Effector memory CD4-positive, alpha-beta T cell (primary cell): ENCODE measurements around the gene VAMP3.

Experiments
- DNase-seq, 3 donors: peaks; one replicate each; pipeline ENCODE4 v3.0.0-alpha.2; 2020
- H3K27ac ChIP-seq: 2 replicates; pipeline ENCODE4 v1.7.0; 2013; ENCODE audit warnings: mild to moderate bottlenecking, low read length, moderate library complexity; ENCODE audit not compliant: insufficient read depth, poor library complexity, severe bottlenecking
- H3K27me3 ChIP-seq: replicated peaks from 2 replicates; pipeline ENCODE4 v1.7.0; 2013; ENCODE audit warnings: mild to moderate bottlenecking, low read length; ENCODE audit not compliant: insufficient read depth, control insufficient read depth, poor library complexity, severe bottlenecking
- H3K36me3 ChIP-seq: 2 replicates; pipeline ENCODE4 v1.7.0; 2013; ENCODE audit warnings: mild to moderate bottlenecking, low read length, moderate library complexity; ENCODE audit not compliant: control insufficient read depth, insufficient read depth
- H3K4me1 ChIP-seq: 2 replicates; pipeline ENCODE4 v1.7.0; 2013; ENCODE audit warnings: low read length, mild to moderate bottlenecking; ENCODE audit not compliant: control insufficient read depth, insufficient read depth, poor library complexity, severe bottlenecking
- H3K4me3 ChIP-seq: 2 replicates; pipeline ENCODE4 v1.7.0; 2013; ENCODE audit warnings: low read length, low read depth, mild to moderate bottlenecking; ENCODE audit not compliant: insufficient read depth, poor library complexity, severe bottlenecking
- H3K9me3 ChIP-seq: 2 replicates; pipeline ENCODE4 v1.7.0; 2013; ENCODE audit warnings: mild to moderate bottlenecking, low read length, moderate library complexity; ENCODE audit not compliant: control insufficient read depth

Gene VAMP3

GRCh38 chr1:7761103-7761502, 10.0 kb upstream of the VAMP3 start:
- H3K27ac ChIP-seq: no peak overlapping the region
- H3K36me3 ChIP-seq: no peaks in the 10 kb centered on the region
- no peaks in the 10 kb centered on the region for H3K27me3 ChIP-seq
- no peaks in the 10 kb centered on the region for H3K4me1 ChIP-seq
- no peak overlapping the region for H3K4me3 ChIP-seq
- no peaks in the 10 kb centered on the region for H3K9me3 ChIP-seq
- no peak for DNase-seq

GRCh38 chr1:7767176-7767575, 3.9 kb upstream of the VAMP3 start:
- H3K27ac ChIP-seq: no peak overlapping the region
- H3K9me3 ChIP-seq: no peaks in the 10 kb centered on the region
- H3K36me3 ChIP-seq: no peaks in the 10 kb centered on the region
- no peaks in the 10 kb centered on the region for H3K27me3 ChIP-seq
- H3K4me3 ChIP-seq: no peak overlapping the region
- H3K4me1 ChIP-seq: peaks cover 11% of the 10 kb centered on the region
- DNase-seq: no peak

GRCh38 chr1:7768583-7768982, 2.5 kb upstream of the VAMP3 start:
- no peaks in the 10 kb centered on the region for H3K27me3 ChIP-seq
- no peak overlapping the region for H3K27ac ChIP-seq
- no peaks in the 10 kb centered on the region for H3K36me3 ChIP-seq
- H3K4me3 ChIP-seq: no peak overlapping the region
- H3K9me3 ChIP-seq: no peaks in the 10 kb centered on the region
- DNase-seq: no peak
- H3K4me1 ChIP-seq: peaks cover 14% of the 10 kb centered on the region

GRCh38 chr1:7769673-7770412, 1.3 kb upstream of the VAMP3 start:
- DNase-seq: no peak
- Histone ChIP-seq H3K27ac (no peak overlapping the region), H3K36me3 (peaks cover 4% of the 10 kb centered on the region), H3K27me3 (no peaks in the 10 kb centered on the region), H3K9me3 (no peaks in the 10 kb centered on the region), H3K4me3 (no peak overlapping the region), H3K4me1 (peaks cover 14% of the 10 kb centered on the region)

- no peak for DNase-seq
- H3K4me3 ChIP-seq: peak overlapping the region; percentile 85
- H3K27ac ChIP-seq: no peak overlapping the region
- H3K9me3 ChIP-seq: no peaks in the 10 kb centered on the region
- H3K27me3 ChIP-seq: no peaks in the 10 kb centered on the region
- peaks cover 4% of the 10 kb centered on the region for H3K36me3 ChIP-seq
- peaks cover 14% of the 10 kb centered on the region for H3K4me1 ChIP-seq
These were observed 463 bp upstream of the VAMP3 start for GRCh38 chr1:7770669-7770996.

GRCh38 chr1:7771823-7772299, 765 bp downstream of the VAMP3 start:
- no peak for DNase-seq
- Histone ChIP-seq H3K36me3 (peaks cover 4% of the 10 kb centered on the region), H3K4me1 (peaks cover 14% of the 10 kb centered on the region), H3K27me3 (no peaks in the 10 kb centered on the region), H3K4me3 (peak overlapping the region; percentile 85), H3K27ac (peak overlapping the region; percentile 72), H3K9me3 (no peaks in the 10 kb centered on the region)

- DNase-seq: no peak
- Histone ChIP-seq H3K27me3 (no peaks in the 10 kb centered on the region), H3K36me3 (peaks cover 23% of the 10 kb centered on the region), H3K9me3 (no peaks in the 10 kb centered on the region), H3K4me3 (no peak overlapping the region), H3K27ac (no peak overlapping the region), H3K4me1 (peaks cover 5% of the 10 kb centered on the region)
These were observed 6.5 kb downstream of the VAMP3 start for GRCh38 chr1:7777591-7777990.

GRCh38 chr1:7778133-7778628, 7.1 kb downstream of the VAMP3 start:
- no peak overlapping the region for H3K27ac ChIP-seq
- DNase-seq: no peak
- H3K4me1 ChIP-seq: peaks cover 8% of the 10 kb centered on the region
- H3K9me3 ChIP-seq: no peaks in the 10 kb centered on the region
- no peak overlapping the region for H3K4me3 ChIP-seq
- no peaks in the 10 kb centered on the region for H3K27me3 ChIP-seq
- H3K36me3 ChIP-seq: peaks cover 23% of the 10 kb centered on the region

GRCh38 chr1:7780976-7781375, 9.9 kb downstream of the VAMP3 start:
- Histone ChIP-seq H3K9me3 (no peaks in the 10 kb centered on the region), H3K4me1 (peaks cover 16% of the 10 kb centered on the region), H3K27ac (no peak overlapping the region), H3K36me3 (peaks cover 19% of the 10 kb centered on the region), H3K4me3 (no peak overlapping the region), H3K27me3 (no peaks in the 10 kb centered on the region)
- no peak for DNase-seq

- Histone ChIP-seq H3K36me3 (peaks cover 19% of the 10 kb centered on the region), H3K9me3 (no peaks in the 10 kb centered on the region), H3K27ac (no peak overlapping the region), H3K4me1 (peaks cover 16% of the 10 kb centered on the region), H3K27me3 (no peaks in the 10 kb centered on the region), H3K4me3 (no peak overlapping the region)
- no peak for DNase-seq
These were observed 10.4 kb downstream of the VAMP3 start for GRCh38 chr1:7781501-7781900.
